Neutrophil (primary cell): ENCODE measurements around the gene CCL13.

Source experiments
- H3K27ac ChIP-seq: fragments of 200-600 bp; sonication (generic); 2 replicates; pipeline ENCODE4 v1.5.1; 2016; ENCODE audit warnings: mild to moderate bottlenecking, moderate library complexity
- H3K27me3 ChIP-seq: fragments of 200-600 bp; sonication (generic); 2 replicates; pipeline ENCODE4 v1.6.0; 2016; ENCODE audit warnings: mild to moderate bottlenecking
- H3K36me3 ChIP-seq: fragments of 200-600 bp; sonication (generic); 2 replicates; pipeline ENCODE4 v1.5.1; 2017
- H3K4me1 ChIP-seq, 2 experiments: fragments of 200-600 bp in 1 of 2; sonication (generic) in 1 of 2; 1 replicate in 1 of 2; 2 replicates in 1 of 2; pipeline versions ENCODE4 v1.5.1 to v1.6.1; 2013 to 2016; ENCODE audit warnings: low read depth in 1 of 2, low read length in 1 of 2, mild to moderate bottlenecking in 1 of 2, moderate library complexity in 1 of 2; ENCODE audit not compliant: control insufficient read depth in 1 of 2, insufficient read depth in 1 of 2
- H3K4me3 ChIP-seq, 2 experiments: fragments of 200-600 bp in 1 of 2; sonication (generic) in 1 of 2; 1 replicate in 1 of 2; 2 replicates in 1 of 2; pipeline ENCODE4 v1.5.1; 2013 to 2016; ENCODE audit warnings: low read depth in 1 of 2, low read length in 1 of 2, mild to moderate bottlenecking in 1 of 2, moderate library complexity in 1 of 2
- H3K9me3 ChIP-seq: fragments of 200-600 bp; sonication (generic); 2 replicates; pipeline ENCODE4 v1.5.1; 2016
- CTCF ChIP-seq: fragments of 200-600 bp; sonication (generic); IDR thresholded peaks from 2 replicates; pipeline ENCODE4 v1.5.1; 2016; ENCODE audit warnings: antibody characterized with exemption

Gene CCL13

GRCh38 chr17:34390649-34391048, 34.4 kb downstream of the CCL13 start:
- H3K4me1 ChIP-seq: no peaks in the 10 kb centered on the region
- H3K27ac ChIP-seq: no peak overlapping the region

DNA sequence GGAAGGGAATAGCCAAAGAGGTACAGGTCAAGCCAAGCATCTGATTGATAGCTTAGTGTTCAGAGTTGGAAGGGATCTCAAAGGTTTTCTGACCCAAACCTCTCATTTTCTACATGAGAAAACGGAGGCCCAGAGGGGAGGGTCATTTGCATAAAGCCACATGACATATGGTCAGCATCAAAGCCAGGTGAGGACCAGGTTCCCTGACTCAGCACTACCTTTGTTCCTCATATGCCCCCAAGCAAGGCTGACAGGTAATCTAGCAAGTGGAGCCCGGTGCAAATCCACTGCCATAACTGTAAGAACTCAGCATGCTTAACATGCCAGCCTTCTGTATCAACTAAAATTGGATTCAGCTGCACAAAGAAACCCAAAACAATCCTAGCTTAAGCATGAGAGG, 35.0 kb downstream of the CCL13 start:
- no peak overlapping the region for H3K27ac ChIP-seq
- no peaks in the 10 kb centered on the region for H3K36me3 ChIP-seq
- no peak for TF ChIP-seq CTCF
- H3K27me3 ChIP-seq: peaks cover 10% of the 10 kb centered on the region
- no peak overlapping the region for H3K4me3 ChIP-seq
- H3K4me1 ChIP-seq: no peaks in the 10 kb centered on the region
- no peaks in the 10 kb centered on the region for H3K9me3 ChIP-seq

More at GRCh38 chr17:34390649-34391048, 34.4 kb downstream of the CCL13 start:
- Histone ChIP-seq H3K9me3 (no peaks in the 10 kb centered on the region), H3K36me3 (no peaks in the 10 kb centered on the region), H3K27me3 (peaks cover 6% of the 10 kb centered on the region), H3K4me3 (no peak overlapping the region)
- TF ChIP-seq CTCF: no peak

GRCh38 chr17:34393401-34393800, 37.1 kb downstream of the CCL13 start:
- H3K27ac ChIP-seq: no peak overlapping the region
- H3K4me1 ChIP-seq: no peaks in the 10 kb centered on the region
- H3K4me3 ChIP-seq: no peak overlapping the region
- H3K27me3 ChIP-seq: peaks cover 29% of the 10 kb centered on the region
- H3K36me3 ChIP-seq: no peaks in the 10 kb centered on the region
- TF ChIP-seq CTCF: no peak
- no peaks in the 10 kb centered on the region for H3K9me3 ChIP-seq

DNA sequence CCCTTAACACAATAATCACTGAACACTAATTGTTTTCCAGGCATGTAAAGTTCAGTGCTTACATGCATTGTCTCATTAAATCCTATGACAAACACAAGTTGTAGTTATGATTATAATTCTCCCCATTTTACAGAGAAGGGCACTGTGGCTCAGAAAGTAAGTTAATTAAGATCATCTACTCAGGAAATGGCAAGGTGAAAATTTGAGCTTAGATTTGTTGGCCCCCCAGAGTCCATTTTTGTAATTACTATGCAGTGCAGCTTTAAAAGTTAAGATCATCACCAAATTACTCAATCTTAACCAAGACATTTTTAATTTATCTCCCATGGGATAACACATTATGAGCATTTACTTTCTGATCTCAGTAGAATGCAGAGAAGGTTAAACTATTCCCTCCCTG, 41.0 kb downstream of the CCL13 start:
- no peak overlapping the region for H3K4me3 ChIP-seq
- no peaks in the 10 kb centered on the region for H3K36me3 ChIP-seq
- H3K27me3 ChIP-seq: peaks cover 37% of the 10 kb centered on the region
- H3K4me1 ChIP-seq: peaks cover 0 to 14% of the 10 kb centered on the region in 2 experiments
- no peak overlapping the region for H3K27ac ChIP-seq
- no peaks in the 10 kb centered on the region for H3K9me3 ChIP-seq
- no peak for TF ChIP-seq CTCF

- TF ChIP-seq CTCF: no peak
- peak overlapping the region; percentile 37 for H3K27ac ChIP-seq
- H3K27me3 ChIP-seq: peaks cover 37% of the 10 kb centered on the region
- H3K4me3 ChIP-seq: no peak overlapping the region
- no peaks in the 10 kb centered on the region for H3K36me3 ChIP-seq
- no peaks in the 10 kb centered on the region for H3K9me3 ChIP-seq
- H3K4me1 ChIP-seq: peaks cover 8 to 31% of the 10 kb centered on the region in 2 experiments
Observed at GRCh38 chr17:34398990-34399389, 42.7 kb downstream of the CCL13 start.

DNA sequence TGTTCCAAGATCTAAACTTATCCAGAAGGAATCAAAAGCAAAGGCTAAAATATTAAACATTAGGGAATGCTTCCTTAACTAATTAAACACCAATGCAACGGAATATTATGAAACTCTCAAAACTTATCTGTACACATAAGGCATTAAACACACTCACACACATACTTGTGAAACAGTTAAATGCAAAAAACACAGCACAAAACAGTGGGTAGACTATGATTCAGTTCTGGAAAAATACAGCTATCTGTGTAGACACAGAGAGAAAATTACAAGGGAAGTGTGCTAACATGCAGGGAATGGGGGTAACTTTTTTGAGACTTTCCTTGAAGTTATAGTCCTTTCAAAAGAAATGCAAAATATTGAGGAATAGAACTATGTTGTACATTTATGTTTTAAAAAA, 43.4 kb downstream of the CCL13 start:
- TF ChIP-seq CTCF: no peak
- Histone ChIP-seq H3K4me1 (peaks cover 8 to 31% of the 10 kb centered on the region in 2 experiments), H3K36me3 (no peaks in the 10 kb centered on the region)

More for the DNA sequence above, 43.4 kb downstream of the CCL13 start:
- H3K9me3 ChIP-seq: no peaks in the 10 kb centered on the region
- no peak overlapping the region for H3K4me3 ChIP-seq
- peaks cover 37% of the 10 kb centered on the region for H3K27me3 ChIP-seq
- H3K27ac ChIP-seq: no peak overlapping the region
